Cardiac fibroblast (primary cell): ENCODE measurements around the gene RGS3.

Source experiments
- DNase-seq, 2 donors: peaks; one replicate each; pipeline versions ENCODE4 v3.0.0 to v3.0.0-alpha.2; 2010; ENCODE audit warnings: low read depth in 2 of 2
- H3K4me3 ChIP-seq, 2 donors: replicated peaks in 1 of 2; 1 replicate in 1 of 2; 2 replicates in 1 of 2; pipeline ENCODE4 v1.5.1; 2011; ENCODE audit warnings: low read depth in 2 of 2, low read length in 2 of 2, mild to moderate bottlenecking in 2 of 2, moderate library complexity in 1 of 2
- TF ChIP-seq, protein P1 (sequence below): IDR thresholded peaks from one replicate; pipeline ENCODE4 v1.5.1; 2011; ENCODE audit warnings: low read depth, mild to moderate bottlenecking, low read length, inconsistent platforms

Gene RGS3

DNA sequence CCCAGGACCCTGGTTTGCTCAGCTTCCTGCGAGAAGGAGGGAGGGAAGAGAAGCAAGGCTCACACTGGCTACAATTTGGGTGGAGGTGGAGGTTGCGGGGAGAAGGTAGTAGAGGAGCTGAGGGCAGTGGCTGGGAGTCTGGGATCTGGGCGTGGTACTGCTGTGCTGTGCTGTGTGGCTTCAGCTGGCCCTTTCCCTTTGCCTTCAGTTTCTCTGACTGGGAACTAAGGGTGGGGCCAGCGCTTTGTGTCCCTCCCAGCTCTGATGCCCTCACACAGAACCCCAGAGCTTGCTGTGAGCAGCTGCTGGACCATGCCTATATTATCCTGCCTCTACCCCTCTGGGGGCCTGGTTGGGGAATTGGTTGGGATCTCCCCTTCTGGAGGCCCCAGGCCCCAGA, 60.9 kb downstream of the RGS3 start:
- H3K4me3 ChIP-seq: no peak overlapping the region
- DNase-seq: no peak
- TF ChIP-seq, protein P1, sequence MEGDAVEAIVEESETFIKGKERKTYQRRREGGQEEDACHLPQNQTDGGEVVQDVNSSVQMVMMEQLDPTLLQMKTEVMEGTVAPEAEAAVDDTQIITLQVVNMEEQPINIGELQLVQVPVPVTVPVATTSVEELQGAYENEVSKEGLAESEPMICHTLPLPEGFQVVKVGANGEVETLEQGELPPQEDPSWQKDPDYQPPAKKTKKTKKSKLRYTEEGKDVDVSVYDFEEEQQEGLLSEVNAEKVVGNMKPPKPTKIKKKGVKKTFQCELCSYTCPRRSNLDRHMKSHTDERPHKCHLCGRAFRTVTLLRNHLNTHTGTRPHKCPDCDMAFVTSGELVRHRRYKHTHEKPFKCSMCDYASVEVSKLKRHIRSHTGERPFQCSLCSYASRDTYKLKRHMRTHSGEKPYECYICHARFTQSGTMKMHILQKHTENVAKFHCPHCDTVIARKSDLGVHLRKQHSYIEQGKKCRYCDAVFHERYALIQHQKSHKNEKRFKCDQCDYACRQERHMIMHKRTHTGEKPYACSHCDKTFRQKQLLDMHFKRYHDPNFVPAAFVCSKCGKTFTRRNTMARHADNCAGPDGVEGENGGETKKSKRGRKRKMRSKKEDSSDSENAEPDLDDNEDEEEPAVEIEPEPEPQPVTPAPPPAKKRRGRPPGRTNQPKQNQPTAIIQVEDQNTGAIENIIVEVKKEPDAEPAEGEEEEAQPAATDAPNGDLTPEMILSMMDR: no peak

DNA sequence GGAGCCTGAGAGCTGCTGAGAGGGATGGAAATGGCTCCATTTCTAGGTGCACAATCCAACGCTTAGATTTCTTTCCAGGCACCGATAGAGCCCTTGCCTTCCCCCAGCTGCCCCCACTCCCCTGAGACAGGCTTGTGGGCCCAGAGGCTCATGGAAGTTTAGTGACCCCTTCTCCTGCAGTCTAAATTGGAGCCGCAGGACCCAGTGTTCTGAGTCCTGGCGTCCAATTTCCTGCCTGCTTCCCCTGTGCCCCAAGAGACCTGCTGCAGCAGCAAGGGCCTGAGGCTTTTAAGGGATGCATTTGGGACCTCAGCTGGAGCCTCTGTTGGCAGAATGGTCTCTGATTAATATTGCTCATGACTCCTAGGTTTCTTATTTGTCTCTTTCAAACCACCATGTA, 61.7 kb downstream of the RGS3 start:
- TF ChIP-seq, protein P1: no peak
- no peak overlapping the region for H3K4me3 ChIP-seq
- DNase-seq: no peak

DNA sequence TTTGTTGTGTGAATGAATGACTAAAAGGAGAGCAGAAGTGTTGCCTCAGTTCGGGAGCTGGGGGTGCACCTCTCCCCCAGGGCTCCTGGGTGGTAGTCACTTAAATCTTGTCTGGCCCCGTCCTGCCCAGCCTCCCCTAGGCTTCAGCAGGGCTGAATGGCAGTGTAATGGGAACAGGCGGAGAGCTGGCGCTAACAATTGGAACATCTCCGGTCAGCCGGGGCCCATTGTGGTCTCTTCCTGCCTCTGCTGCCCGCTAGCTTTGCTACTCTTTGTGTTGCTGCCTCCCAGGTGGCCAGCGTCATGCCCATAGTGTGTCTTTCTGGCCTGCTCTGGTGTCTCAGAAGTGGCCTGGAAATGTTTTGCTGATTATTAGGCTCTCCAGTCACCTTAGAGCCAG, 62.3 kb downstream of the RGS3 start:
- TF ChIP-seq, protein P1: no peak
- DNase-seq: no peak

DNA sequence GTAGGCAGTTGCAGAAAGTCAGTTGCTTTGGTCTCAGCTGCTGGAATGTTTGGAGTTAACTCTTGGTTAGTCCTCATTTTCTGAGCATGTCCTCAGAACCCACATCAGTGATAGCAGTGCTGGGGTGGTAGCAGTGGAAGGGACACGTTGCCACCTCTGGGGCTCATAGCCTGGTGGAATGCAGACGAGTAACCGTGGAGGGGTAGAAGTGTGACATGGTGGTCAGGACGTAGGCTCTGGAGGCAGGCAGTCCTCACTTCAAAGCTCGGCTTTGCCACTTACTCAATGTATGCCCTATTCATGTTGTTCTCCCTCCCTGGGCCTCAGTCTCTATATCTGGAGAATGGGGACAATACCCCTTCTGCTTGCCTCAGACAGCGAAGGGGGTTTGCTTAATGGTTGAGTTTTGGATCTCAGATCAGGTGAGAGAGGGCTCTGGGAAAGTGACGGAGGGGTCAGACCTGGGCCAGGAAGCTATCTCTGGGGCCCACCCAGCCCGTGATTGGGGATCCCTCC, 62.8 kb downstream of the RGS3 start:
- TF ChIP-seq, protein P1: no peak
- H3K4me3 ChIP-seq: no peak overlapping the region
- no peak for DNase-seq

More for the DNA sequence above, 62.3 kb downstream of the RGS3 start:
- H3K4me3 ChIP-seq: no peak overlapping the region

DNA sequence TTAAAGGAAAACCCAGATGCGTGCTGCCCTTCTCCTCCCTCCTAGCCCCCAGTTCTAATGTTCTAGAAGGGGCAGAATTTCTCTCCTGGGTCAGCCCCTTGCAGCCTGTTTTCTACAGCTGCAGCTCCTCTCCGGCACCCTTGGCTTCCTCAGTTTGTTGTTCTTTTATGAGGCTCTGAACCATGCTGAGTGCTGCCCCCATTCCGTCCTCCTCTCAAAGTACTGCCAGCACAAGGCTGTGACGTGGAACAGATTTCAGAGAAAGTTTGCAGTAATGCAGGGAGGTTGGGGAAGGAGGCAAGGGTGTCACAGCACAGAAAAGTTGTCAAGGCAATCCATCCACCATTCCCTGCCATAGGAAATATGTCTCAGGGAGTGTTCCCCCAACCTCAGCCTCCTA, 63.3 kb downstream of the RGS3 start:
- DNase-seq: no peak
- TF ChIP-seq, protein P1: no peak
- H3K4me3 ChIP-seq: no peak overlapping the region

DNA sequence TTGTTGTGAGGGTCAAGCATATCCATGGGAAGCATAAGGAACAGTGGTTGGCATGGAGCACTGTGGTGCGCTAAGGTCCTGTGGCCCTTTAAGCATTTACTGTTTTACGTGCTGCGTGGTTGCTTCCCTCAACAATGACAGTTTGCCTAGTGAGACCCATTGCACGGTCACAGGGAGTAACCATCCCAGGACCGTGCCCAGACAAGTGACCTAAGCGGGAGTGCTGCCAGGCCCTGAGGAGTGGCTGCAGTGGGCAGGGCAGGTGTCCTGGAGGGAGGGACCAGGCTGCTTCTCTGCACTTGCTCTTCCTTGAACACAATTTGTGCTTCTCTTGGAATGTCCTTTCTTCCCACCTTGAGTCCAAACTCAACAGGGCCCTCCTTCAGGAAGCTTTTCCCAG, 64.6 kb downstream of the RGS3 start:
- TF ChIP-seq, protein P1: no peak
- DNase-seq: no peak
- H3K4me3 ChIP-seq: no peak overlapping the region

DNA sequence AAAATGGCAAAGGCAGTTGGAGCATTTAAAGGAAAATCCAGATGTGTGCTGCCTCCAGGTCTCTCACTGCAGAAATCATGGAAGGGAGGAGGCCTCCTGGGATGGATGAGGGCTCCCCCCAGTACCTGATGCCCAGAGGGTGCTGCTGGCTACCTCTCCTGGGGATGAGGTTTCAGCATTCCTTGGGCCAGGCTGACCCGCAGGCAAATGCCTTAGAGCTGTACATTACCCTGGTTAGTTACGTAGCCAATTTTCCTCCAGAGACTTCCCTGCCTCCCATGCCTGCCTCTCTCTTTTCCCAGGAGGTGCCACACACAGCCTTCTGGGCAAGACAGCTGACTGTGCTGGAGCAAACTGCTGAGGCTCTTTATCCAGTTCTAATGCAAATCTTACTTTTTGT, 65.3 kb downstream of the RGS3 start:
- no peak overlapping the region for H3K4me3 ChIP-seq
- DNase-seq: no peak
- TF ChIP-seq, protein P1: no peak
